ENCODE data around the gene KLK3. TPM values are rescaled to one million over a fixed set of nuclear protein-coding genes. Genes with fewer than 3 reads are reported as not detected.
A peak's percentile ranks its signal among the peaks of the same experiment; 100 is the strongest.

KLK3 gene
- total RNA-seq, 1 donor from 2014 or later: not detected

DNA sequence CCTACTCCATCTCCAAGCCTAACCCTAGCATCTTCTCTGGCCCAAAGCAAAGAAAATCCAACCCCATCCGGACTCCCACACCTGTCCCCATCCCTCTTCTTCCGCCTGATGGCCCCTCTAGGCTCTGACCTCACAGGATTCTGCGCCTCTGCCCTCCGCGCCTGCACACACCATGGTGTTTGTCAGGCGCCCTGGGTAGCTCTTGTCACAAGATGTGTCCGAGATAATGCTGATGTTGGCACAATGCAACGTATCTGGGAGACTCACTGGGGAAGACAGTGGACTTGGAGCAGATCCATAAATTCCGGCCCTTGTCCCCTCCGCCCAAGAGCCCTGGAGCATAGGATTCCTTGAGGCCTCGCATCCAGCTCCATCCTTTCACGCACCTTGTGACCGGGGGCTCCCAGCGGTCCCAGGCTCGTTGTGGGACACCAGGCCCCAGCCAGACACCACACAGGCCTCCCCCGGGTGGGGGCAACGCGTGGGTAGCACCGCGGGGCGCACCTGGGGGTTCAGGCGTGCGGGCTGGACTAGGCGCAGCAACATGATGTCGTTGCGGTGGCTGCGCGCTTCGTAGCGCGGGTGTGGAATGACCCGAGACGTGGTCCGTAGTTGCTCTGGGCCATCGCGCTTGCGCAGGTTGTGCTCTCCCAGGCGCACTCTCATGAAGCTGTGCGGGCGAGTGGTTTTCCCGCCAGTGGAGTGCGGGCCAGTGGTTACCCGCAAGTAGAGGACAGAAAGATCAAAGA is 28.0 kb upstream of the KLK3 start:
- H3K27me3 Mint-ChIP-seq: peaks cover 65% of the 10 kb centered on the region
- H3K36me3 Mint-ChIP-seq (ENCODE audit: insufficient read depth): no peaks in the 10 kb centered on the region
- peaks cover 8% of the 10 kb centered on the region for H3K9me3 Mint-ChIP-seq (ENCODE audit: low read depth)
- DNase-seq (ENCODE audit: low spot score, unreplicated experiment): no peak
- TF ChIP-seq CTCF (IDR thresholded peaks at IDR 0.05; ENCODE audit: unreplicated experiment): no peak
- H3K27ac Mint-ChIP-seq: no peak overlapping the region
- no peak overlapping the region for H3K4me3 Mint-ChIP-seq (ENCODE audit: low read depth)
- H3K4me1 Mint-ChIP-seq (ENCODE audit: low read depth): no peaks in the 10 kb centered on the region

DNA sequence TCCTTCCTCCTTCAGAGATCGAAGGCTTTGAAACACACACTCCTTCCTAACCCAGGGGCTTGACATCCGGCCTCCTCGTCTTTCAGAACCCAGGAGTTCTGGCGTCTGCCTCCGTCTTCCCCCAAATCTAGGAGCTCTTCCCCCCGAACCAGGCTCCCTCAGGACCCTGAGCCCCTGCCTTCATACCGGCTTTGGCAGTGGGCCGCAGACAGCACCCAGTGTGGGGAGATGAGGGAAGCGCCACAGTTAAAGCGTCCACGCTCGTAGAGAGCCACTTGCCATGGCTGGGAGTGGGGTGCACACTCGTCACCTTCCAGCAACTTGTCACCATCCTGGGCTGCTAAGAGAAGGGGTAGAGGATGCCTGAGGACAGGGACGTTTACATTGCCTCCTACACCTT is 27.2 kb upstream of the KLK3 start:
- no peak overlapping the region for H3K4me3 Mint-ChIP-seq (ENCODE audit: low read depth)
- DNase-seq (ENCODE audit: low spot score, unreplicated experiment): no peak
- H3K36me3 Mint-ChIP-seq (ENCODE audit: insufficient read depth): no peaks in the 10 kb centered on the region
- no peak for TF ChIP-seq CTCF (IDR thresholded peaks at IDR 0.05; ENCODE audit: unreplicated experiment)
- H3K27ac Mint-ChIP-seq: no peak overlapping the region
- peaks cover 58% of the 10 kb centered on the region for H3K27me3 Mint-ChIP-seq
- no peaks in the 10 kb centered on the region for H3K4me1 Mint-ChIP-seq (ENCODE audit: low read depth)
- H3K9me3 Mint-ChIP-seq (ENCODE audit: low read depth): peaks cover 8% of the 10 kb centered on the region

DNA sequence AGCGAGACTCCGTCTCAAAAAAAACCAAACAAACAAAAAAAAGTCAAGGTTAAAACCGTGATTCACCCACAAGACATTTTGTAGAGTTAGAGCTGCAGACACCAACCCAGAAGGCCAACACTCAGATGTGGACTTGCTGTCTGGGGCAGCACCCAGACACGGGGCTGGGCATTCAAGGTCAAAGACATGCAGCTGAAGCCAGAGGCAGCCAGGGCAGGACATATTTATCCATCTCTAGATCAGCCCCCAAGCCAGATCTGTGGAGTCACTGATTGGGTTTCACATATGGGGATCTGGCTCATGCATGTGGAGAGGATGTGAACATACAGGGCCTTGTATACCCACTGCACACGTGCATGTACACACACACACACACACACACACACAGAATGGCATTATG is 24.9 kb upstream of the KLK3 start:
- Mint-ChIP-seq H3K9me3 (ENCODE audit: low read depth) (peaks cover 8% of the 10 kb centered on the region), H3K27me3 (peaks cover 59% of the 10 kb centered on the region), H3K27ac (peak overlapping the region; percentile 42), H3K4me3 (ENCODE audit: low read depth) (no peak overlapping the region), H3K4me1 (ENCODE audit: low read depth) (no peaks in the 10 kb centered on the region), H3K36me3 (ENCODE audit: insufficient read depth) (no peaks in the 10 kb centered on the region)
- no peak for TF ChIP-seq CTCF (IDR thresholded peaks at IDR 0.05; ENCODE audit: unreplicated experiment)
- no peak for DNase-seq (ENCODE audit: low spot score, unreplicated experiment)

- Mint-ChIP-seq H3K27me3 (peaks cover 55% of the 10 kb centered on the region), H3K4me3 (ENCODE audit: low read depth) (no peak overlapping the region), H3K36me3 (ENCODE audit: insufficient read depth) (no peaks in the 10 kb centered on the region), H3K4me1 (ENCODE audit: low read depth) (no peaks in the 10 kb centered on the region), H3K9me3 (ENCODE audit: low read depth) (peaks cover 8% of the 10 kb centered on the region), H3K27ac (no peak overlapping the region)
- DNase-seq (ENCODE audit: low spot score, unreplicated experiment): no peak
- no peak for TF ChIP-seq CTCF (IDR thresholded peaks at IDR 0.05; ENCODE audit: unreplicated experiment)
These were observed 24.3 kb upstream of the KLK3 start for GRCh38 chr19:50830266-50831025.

GRCh38 chr19:50831026-50831396 is 23.7 kb upstream of the KLK3 start:
- DNase-seq (ENCODE audit: low spot score, unreplicated experiment): no peak
- Mint-ChIP-seq H3K27ac (no peak overlapping the region), H3K9me3 (ENCODE audit: low read depth) (peaks cover 6% of the 10 kb centered on the region), H3K4me1 (ENCODE audit: low read depth) (no peaks in the 10 kb centered on the region), H3K36me3 (ENCODE audit: insufficient read depth) (no peaks in the 10 kb centered on the region), H3K27me3 (peaks cover 52% of the 10 kb centered on the region), H3K4me3 (ENCODE audit: low read depth) (no peak overlapping the region)
- no peak for TF ChIP-seq CTCF (IDR thresholded peaks at IDR 0.05; ENCODE audit: unreplicated experiment)
